K562 (cell line): ENCODE measurements around the gene STUB1. TPM values are rescaled to one million over a fixed set of nuclear protein-coding genes. Genes with fewer than 3 reads are reported as not detected.
A peak's percentile ranks its signal among the peaks of the same experiment; 100 is the strongest.

ENCODE experiments used
- ATF7 ChIP-seq: fragments of 450-650 bp; IDR thresholded peaks from 2 replicates; pipeline ENCODE4 v1.7.1; 2014; ENCODE audit warnings: mild to moderate bottlenecking, moderate library complexity
- BCLAF1 ChIP-seq, 2 experiments: fragments of 450-650 bp in 1 of 2; IDR thresholded peaks; 2 replicates each; pipeline ENCODE4 v1.6.1; 2011 to 2017; ENCODE audit warnings: low read depth in 2 of 2, antibody characterized with exemption in 1 of 2, borderline replicate concordance in 1 of 2, low read length in 1 of 2, mild to moderate bottlenecking in 1 of 2, mixed read lengths in 1 of 2; ENCODE audit not compliant: control insufficient read depth in 1 of 2
- CEBPZ ChIP-seq: fragments of 150-350 bp; IDR thresholded peaks from 2 replicates; pipeline ENCODE4 v1.6.1; 2014; ENCODE audit warnings: low read depth, mild to moderate bottlenecking, low read length, borderline replicate concordance
- L3MBTL2 ChIP-seq: fragments of 450-650 bp; IDR thresholded peaks from 2 replicates; pipeline ENCODE4 v1.6.1; 2016; ENCODE audit warnings: mild to moderate bottlenecking, moderate library complexity
- MAFK ChIP-seq: IDR thresholded peaks from 2 replicates; pipeline ENCODE4 v1.6.1; 2011; ENCODE audit warnings: low read length, improper control_type of control experiment
- MAZ ChIP-seq, 2 experiments: fragments of 450-650 bp in 1 of 2; sonication (generic) in 1 of 2; formaldehyde crosslinking; IDR thresholded peaks in 1 of 2; conservative IDR thresholded peaks in 1 of 2; 2 replicates each; pipeline versions ENCODE4 v1.4.0 to v1.5.0; 2020; ENCODE audit warnings: mild to moderate bottlenecking in 1 of 2, missing genetic modification reagents in 1 of 2
- SIRT6 ChIP-seq: IDR thresholded peaks from one replicate; pipeline ENCODE4 v1.6.1; 2012; ENCODE audit warnings: low read depth, mild to moderate bottlenecking, control low read depth, inconsistent platforms, low read length, moderate library complexity
- ZBTB7A ChIP-seq: IDR thresholded peaks from 2 replicates; pipeline ENCODE4 v1.6.1; 2011; ENCODE audit warnings: low read depth, mild to moderate bottlenecking, low read length, moderate library complexity, borderline replicate concordance; ENCODE audit not compliant: control insufficient read depth
- polyA plus RNA-seq, 8 experiments: library from polyadenylated mRNA; depleted of rRNA in 4 of 8; stranded (reverse) in 5 of 8; unstranded in 3 of 8; fragments of >200 nt; fragmentation: Nextera tagmentation in 2 of 8; fragmentation: Illumina TruSeq in 1 of 8; extraction: Ambion mirVana in 2 of 8; extraction: Trizol in 1 of 8; gene quantifications; 2 replicates each; pipeline versions ENCODE4 v1.2.1 to v1.2.3, GENCODE V29; 2011 to 2014; ENCODE audit warnings: inconsistent platforms in 1 of 8, missing spikeins in 1 of 8
- total RNA-seq, 7 experiments: library from RNA; depleted of rRNA in 6 of 7; stranded (reverse); fragments of >200 nt in 6 of 7; fragmentation: Illumina TruSeq in 2 of 7; extraction: Trizol in 2 of 7; gene quantifications; 2 replicates each; pipeline versions ENCODE4 v1.2.1 to v1.2.3, GENCODE V29; 2011 to 2021; ENCODE audit warnings: low replicate concordance in 1 of 7
- TF ChIP-seq, protein P1 (sequence below), 3 experiments: fragments of 200-800 bp in 1 of 3; fragments of 250-450 bp in 1 of 3; fragments of 450-650 bp in 1 of 3; sonication (Bioruptor Pico) in 1 of 3; sonication (Bioruptor generic) in 1 of 3; formaldehyde crosslinking in 1 of 3; IDR thresholded peaks; 2 replicates each; pipeline versions ENCODE4 v1.6.1 to v1.8.0; 2016 to 2022; ENCODE audit warnings: mild to moderate bottlenecking in 2 of 3, missing genetic modification characterization in 2 of 3, missing compliant biosample characterization in 1 of 3, moderate library complexity in 1 of 3
- TF ChIP-seq, protein P2 (sequence below): fragments of 250-450 bp; sonication (Bioruptor Pico); IDR thresholded peaks from 2 replicates; pipeline ENCODE4 v1.6.1; 2021; ENCODE audit warnings: mild to moderate bottlenecking
- TF ChIP-seq, protein P3 (sequence below): sonication (generic); formaldehyde crosslinking; IDR thresholded peaks from 2 replicates; pipeline ENCODE4 v1.8.0; 2022; ENCODE audit warnings: mild to moderate bottlenecking, missing genetic modification reagents
- TF ChIP-seq, protein P4 (sequence below), 2 experiments: fragments of 450-650 bp; IDR thresholded peaks; 2 replicates each; pipeline ENCODE4 v1.6.1; 2016

STUB1 gene
- total and polyA plus RNA-seq, 9 of the 15 experiments (the other 6 are each of a cell fraction or from before 2014, with no cell fraction given) = 10.6 to 251 (median 152) TPM

DNA sequence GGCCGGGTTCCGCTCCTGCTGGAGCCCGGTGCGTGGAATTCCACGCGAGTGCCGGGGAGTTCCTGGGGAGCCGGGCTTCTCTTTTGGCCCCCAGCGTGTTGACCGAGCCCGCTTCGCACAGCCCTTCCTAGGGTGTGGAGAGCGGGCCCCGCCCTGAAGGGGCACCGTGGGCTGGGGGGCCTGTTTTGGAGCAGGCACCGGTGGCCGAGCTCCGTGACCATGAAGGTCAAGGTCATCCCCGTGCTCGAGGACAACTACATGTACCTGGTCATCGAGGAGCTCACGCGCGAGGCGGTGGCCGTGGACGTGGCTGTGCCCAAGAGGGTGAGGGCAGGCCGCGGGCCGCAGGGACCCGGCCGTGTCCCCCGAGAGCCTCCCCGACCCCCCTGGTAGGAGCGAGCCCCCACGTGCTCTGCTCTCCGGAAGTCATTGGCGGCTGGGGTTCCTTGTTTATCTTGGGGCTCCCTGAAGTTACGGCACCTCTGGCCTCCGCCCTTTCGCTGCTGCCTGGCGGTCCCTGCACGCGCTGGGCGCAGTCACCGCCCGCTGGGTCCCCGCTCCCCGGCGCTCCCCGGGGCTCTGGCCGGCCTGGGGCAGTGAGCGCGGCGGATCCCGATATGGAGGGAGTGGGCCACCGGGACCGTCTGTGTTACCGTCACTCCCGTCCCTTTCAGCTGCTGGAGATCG lies 47.2 kb downstream of the STUB1 start (continued):
- TF ChIP-seq, protein P1, sequence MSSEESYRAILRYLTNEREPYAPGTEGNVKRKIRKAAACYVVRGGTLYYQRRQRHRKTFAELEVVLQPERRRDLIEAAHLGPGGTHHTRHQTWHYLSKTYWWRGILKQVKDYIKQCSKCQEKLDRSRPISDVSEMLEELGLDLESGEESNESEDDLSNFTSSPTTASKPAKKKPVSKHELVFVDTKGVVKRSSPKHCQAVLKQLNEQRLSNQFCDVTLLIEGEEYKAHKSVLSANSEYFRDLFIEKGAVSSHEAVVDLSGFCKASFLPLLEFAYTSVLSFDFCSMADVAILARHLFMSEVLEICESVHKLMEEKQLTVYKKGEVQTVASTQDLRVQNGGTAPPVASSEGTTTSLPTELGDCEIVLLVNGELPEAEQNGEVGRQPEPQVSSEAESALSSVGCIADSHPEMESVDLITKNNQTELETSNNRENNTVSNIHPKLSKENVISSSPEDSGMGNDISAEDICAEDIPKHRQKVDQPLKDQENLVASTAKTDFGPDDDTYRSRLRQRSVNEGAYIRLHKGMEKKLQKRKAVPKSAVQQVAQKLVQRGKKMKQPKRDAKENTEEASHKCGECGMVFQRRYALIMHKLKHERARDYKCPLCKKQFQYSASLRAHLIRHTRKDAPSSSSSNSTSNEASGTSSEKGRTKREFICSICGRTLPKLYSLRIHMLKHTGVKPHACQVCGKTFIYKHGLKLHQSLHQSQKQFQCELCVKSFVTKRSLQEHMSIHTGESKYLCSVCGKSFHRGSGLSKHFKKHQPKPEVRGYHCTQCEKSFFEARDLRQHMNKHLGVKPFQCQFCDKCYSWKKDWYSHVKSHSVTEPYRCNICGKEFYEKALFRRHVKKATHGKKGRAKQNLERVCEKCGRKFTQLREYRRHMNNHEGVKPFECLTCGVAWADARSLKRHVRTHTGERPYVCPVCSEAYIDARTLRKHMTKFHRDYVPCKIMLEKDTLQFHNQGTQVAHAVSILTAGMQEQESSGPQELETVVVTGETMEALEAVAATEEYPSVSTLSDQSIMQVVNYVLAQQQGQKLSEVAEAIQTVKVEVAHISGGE (CRISPR knock-in tag; IDR thresholded peaks at IDR 0.05) = peak in 1 of 3 experiments; percentile 4; a peak in 1 of 6 replicates
- TF ChIP-seq, protein P2, sequence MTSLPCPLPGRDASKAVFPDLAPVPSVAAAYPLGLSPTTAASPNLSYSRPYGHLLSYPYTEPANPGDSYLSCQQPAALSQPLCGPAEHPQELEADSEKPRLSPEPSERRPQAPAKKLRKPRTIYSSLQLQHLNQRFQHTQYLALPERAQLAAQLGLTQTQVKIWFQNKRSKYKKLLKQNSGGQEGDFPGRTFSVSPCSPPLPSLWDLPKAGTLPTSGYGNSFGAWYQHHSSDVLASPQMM (CRISPR knock-in tag) = no peak
- TF ChIP-seq SIRT6 = no peak
- TF ChIP-seq ZBTB7A = no peak; the same call in 1 of the 2 replicates
- TF ChIP-seq ATF7 = no peak
- no peak for TF ChIP-seq CEBPZ
- TF ChIP-seq, protein P3, sequence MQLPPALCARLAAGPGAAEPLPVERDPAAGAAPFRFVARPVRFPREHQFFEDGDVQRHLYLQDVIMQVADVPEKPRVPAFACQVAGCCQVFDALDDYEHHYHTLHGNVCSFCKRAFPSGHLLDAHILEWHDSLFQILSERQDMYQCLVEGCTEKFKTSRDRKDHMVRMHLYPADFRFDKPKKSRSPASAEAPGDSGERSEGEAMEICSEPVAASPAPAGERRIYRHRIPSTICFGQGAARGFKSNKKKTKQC (CRISPR knock-in tag) = 0 out of 2 replicates have a peak, but pooled peaks have one; percentile 9
- TF ChIP-seq, protein P4, sequence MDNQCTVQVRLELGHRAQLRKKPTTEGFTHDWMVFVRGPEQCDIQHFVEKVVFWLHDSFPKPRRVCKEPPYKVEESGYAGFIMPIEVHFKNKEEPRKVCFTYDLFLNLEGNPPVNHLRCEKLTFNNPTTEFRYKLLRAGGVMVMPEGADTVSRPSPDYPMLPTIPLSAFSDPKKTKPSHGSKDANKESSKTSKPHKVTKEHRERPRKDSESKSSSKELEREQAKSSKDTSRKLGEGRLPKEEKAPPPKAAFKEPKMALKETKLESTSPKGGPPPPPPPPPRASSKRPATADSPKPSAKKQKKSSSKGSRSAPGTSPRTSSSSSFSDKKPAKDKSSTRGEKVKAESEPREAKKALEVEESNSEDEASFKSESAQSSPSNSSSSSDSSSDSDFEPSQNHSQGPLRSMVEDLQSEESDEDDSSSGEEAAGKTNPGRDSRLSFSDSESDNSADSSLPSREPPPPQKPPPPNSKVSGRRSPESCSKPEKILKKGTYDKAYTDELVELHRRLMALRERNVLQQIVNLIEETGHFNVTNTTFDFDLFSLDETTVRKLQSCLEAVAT (IDR thresholded peaks at IDR 0.05) = no peak
- peak; percentile 25 to 59; a peak in 2 of 4 replicates for TF ChIP-seq MAZ (CRISPR knock-in tag; conservative IDR thresholded peaks at IDR 0.05 in 1 of 2, IDR thresholded peaks at IDR 0.05 in 1 of 2)
- no peak for TF ChIP-seq MAFK
- TF ChIP-seq BCLAF1 (IDR thresholded peaks at IDR 0.05; ENCODE audit: borderline replicate concordance in 1 of 2, control insufficient read depth in 1 of 2, low read depth in 2 of 2, low read length in 1 of 2) = no peak
- TF ChIP-seq L3MBTL2 = peak; percentile 9
